ENCODE measurements around the gene IGFLR1.
A peak's percentile ranks its signal among the peaks of the same experiment; 100 is the strongest.

IGFLR1 gene

DNA sequence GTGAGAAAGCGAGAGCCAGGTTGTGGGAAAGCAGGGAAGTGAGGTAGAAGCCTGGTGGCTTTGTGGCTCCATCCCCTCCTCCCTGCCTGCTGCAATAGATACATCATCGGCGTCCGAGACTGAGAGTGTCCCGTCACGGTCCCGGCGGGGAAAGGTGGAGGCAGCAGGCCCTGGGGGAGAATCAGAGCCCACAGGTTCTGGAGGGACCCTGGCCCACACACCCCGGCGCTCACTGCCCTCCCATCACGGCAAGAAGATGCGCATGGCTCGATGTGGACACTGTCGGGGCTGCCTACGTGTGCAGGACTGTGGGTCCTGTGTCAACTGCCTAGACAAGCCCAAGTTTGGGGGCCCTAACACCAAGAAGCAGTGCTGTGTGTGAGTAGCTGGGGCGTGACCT, 19.4 kb downstream of the IGFLR1 start:
- DNase-seq: no peak

- DNase-seq: no peak
Measured at GRCh38 chr19:35722461-35722860, 19.8 kb downstream of the IGFLR1 start.

DNA sequence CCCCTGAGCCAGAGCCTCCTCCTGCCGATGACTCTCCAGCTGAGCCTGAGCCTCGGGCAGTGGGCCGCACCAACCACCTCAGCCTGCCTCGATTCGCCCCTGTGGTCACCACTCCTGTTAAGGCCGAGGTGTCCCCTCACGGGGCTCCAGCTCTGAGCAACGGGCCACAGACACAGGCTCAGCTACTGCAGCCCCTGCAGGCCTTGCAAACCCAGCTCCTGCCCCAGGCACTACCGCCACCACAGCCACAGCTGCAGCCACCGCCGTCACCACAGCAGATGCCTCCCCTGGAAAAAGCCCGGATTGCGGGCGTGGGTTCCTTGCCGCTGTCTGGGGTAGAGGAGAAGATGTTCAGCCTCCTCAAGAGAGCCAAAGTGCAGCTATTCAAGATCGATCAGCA, 20.9 kb downstream of the IGFLR1 start:
- DNase-seq: no peak

GRCh38 chr19:35720648-35721047, 21.6 kb downstream of the IGFLR1 start:
- no peak for DNase-seq

- DNase-seq: no peak
Measured at GRCh38 chr19:35720163-35720524, 22.1 kb downstream of the IGFLR1 start.

DNA sequence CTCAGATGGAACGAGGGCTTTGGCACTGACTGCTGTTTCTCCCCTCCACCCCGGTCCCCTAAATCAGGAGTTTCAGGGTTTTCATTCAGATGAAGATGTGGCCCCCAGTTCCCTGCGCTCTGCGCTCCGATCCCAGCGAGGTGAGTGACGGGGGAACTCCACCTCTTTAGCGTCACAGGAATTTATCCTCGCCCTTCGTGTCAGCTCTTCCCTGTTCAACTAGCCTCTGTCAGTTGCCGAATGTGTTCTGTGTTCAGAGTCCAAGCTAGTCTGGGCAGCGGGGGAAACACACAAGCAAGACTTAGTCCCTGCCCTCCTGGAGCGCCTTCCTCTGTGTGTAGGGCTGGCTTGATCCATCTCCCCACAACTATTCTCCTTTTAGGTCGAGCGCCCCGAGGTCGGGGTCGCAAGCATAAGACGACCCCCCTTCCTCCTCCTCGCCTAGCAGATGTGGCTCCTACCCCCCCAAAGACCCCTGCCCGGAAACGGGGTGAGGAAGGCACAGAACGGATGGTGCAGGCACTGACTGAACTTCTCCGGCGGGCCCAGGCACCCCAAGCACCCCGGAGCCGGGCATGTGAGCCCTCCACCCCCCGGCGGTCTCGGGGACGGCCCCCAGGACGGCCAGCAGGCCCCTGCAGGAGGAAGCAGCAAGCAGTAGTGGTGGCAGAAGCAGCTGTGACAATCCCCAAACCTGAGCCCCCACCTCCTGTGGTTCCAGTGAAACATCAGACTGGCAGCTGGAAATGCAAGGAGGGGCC, 22.7 kb downstream of the IGFLR1 start:
- no peak for DNase-seq

DNA sequence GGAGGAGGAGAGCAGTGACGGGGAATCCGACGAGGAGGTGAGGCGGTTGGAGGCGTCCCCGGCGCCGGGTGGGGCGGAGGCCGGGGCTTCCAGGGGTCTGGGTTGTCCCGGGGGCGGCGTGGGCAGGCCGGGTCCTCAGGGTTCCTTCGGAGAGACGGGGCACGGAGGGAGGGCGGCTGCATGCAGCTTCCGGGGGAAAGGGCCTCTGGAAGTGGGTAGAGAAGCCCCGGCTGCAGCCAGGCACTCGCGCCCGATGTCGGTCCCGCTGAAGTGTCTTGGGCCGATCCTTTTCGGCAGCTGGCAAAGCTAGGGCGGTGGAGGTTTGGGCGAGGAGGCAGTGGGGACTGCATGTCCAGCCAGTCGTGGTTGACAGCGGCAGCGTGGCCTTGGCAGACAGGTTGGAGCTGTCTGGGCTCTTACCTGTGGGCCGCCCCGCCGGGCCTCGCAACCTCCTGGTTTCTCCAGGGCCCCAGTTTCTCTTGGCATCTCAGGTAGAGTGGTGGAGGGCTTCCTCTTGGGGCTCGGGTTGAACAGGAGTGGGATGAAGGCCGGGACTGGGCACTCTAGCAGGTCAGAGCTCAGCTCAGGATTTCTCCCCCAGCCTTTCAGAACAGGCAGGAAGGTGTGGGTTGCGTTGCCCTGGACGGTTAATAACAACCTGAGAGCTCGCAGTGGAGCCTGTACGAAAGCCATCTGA, 23.8 kb downstream of the IGFLR1 start:
- DNase-seq: peak in 1 of 2 donors; percentile 39

GRCh38 chr19:35717665-35718344, 24.4 kb downstream of the IGFLR1 start, which contains the start of gene KMT2B:
KMT2B (plus strand) TSS chr19:35718003; CDS start chr19:35718019, 16 bp downstream.
- no peak for DNase-seq

GRCh38 chr19:35716801-35717664, 25.2 kb downstream of the IGFLR1 start:
- DNase-seq: peak; percentile 98

GRCh38 chr19:35715981-35716800, 26.1 kb downstream of the IGFLR1 start:
- peak in 1 of 2 donors; percentile 11 for DNase-seq

DNA sequence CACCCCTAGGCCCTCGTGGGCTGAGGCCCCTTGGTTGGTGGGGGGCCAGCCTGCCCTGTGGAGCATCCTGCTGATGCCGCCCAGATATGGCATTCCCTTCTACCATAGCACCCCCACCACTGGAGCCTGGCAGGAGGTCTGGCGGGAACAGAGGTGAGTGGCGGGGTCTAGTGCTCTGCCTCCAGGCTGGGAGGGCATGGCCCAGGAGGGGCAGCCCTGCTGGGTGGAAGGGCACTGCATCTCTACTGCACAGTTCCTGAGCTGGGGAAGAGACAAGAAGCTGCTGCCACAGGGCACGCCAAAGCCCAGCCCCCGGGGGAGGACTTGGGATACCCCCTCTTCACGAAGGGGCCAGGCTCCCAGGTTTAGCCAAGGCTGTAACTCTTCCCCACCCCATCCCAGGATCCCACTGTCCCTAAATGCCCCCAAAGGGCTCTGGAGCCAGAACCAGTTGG, 26.9 kb downstream of the IGFLR1 start:
- no peak for DNase-seq

- DNase-seq: peak in 1 of 2 donors; percentile 14
Measured at GRCh38 chr19:35714601-35715354, 27.5 kb downstream of the IGFLR1 start.

DNA sequence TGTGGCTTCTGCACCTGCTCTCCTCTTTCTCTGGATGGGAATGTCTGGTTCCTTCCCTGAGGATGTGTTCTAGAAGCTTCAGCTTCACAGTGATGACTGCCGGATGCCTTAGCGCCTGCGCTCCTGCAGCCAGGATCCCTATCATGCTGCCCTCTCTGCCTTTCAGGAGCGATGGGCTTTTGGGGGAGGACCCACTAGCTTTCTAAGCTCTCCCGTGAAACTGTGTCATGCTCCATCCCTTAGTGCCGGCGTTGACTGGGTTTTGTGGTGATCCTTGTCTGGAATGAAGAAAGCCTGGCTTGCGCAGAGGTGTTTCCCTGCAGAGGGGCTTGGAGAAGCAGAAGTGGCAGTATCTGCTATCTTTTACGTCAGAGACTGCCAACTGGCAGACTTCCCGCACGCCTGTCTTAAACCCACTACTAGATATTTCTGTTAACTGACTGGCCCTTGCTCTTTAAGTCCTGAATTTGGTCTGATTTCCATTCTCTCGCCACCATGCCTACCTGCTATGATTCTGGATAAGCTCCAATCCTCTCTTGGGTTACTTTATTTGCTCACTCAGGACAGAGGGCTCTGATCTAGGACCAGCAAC, 28.3 kb downstream of the IGFLR1 start:
- no peak for DNase-seq

DNA sequence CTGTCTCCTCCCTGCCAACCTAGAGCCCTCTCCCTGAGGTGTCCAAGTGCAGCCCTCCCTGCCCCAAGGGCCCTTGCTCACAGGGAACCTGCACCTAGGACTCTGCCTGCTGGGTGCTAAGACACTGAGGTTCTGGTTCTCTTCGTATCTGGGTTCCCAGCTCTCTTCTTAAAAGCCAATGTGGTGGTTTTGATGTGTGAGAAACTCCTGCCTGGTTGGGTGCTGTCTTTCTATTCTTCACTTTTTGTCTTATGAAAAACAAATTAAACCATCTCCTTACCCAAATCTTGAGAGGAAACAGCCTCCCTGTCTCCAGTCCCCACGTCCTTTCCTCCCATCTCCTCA, 28.8 kb downstream of the IGFLR1 start:
- no peak for DNase-seq

DNA sequence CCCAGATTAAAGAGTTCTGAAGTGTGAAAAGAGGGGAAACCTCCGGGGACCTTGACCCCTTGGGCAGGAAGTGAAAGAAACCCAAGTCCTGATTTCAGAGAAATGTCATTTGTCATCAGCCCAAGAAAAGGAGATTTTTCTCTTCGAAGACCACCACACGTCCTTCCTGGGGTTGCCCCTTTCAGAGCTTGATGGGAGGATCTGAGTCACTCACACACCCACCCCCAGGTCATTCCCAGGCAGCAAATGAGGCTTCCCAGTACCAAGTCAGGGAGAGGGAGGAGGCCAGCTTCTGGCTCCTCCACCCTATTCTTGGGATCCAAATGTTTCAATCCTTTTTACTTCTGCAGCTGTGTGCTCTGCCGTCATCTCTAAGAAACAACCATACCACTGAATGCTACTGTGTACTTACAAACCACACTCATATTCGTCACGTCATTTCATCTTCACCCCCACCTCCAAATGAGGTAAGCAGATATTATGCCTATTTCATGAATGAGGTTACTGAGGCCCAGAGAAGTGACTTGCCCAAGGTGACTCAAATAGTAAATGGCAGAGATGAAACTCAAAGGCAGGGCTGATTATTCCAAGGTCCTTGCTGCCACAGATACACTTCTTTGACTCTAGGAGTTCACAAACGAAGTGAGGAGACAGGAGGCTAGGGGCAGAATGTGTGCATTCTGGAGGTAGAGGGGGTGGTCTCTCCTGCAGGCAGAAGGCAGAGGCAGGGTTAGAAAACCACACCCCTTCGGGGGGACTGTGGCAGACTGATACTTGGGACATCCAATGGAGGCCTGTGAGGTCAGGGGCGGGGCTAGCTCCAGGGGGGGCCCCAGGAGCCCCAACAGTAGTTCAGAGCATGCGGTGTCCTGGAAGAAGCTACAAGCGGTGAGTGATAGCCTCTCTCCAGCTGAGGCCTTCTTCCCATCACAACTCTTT, 29.4 kb downstream of the IGFLR1 start:
- DNase-seq: peak; percentile 47 to 58

DNA sequence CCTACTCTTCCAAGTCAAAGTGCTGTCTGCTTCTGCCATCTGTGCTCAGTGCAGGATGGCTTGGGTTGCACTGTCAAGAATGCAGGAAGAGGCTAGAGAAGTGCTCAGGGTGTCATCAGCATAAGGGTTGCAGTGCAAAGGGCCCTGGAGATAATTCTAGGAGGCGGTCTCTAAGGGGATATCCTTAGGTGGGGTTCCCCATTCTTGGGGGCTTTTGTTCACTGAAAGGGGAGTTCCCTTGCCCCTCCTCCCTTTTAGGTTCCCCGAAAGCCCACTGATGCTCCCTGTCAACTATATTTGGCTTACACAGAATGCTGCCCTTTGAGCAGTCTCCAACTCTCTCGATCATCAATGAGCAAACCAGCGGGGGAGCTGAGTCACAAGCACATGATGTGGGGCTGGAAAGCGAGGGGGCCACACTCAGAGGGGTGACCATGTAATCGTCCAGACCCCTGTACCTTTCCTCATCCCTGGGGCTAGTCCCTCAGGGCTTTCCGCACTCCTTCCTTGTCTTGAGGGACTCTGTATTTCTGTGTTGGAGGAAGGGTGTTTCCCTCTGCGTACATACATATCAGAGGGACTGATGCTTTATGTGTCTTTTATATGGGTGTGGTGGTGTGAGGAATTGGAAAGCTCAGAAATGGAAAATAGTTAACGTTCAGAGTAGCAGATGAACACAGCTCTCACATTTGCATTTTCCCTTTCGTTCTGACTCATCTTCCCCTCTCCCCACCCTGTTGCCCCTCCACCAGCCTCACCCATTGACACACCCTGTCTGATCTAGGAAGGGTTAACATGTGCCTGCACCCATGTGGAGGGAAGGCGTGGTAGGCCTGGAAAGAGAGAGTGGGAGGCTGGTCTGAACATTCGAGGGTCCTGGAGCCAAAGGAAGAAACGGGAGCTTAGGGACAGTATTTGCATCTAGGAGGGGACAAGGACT, 31.2 kb downstream of the IGFLR1 start:
- DNase-seq: peak in 1 of 2 donors; percentile 29

DNA sequence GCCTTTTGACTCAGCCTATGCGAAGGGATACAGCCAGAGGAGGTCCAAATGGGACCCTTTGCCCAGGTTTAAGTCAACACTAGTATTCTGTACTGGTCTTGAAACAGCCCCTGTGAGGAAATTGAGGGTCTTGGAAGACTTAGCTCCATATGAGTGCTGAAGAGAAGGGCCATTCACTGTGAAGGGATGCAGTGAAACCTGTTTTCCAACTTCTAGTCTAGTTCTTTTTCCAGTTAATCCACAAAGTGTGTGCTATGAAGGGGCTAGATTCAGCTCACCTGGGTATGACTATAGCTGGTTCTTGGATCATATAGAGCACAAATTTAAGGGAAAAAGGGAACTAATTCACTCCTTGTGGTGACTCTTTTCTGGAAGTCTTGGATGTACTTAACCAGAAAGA, 33.9 kb downstream of the IGFLR1 start:
- no peak for DNase-seq

DNA sequence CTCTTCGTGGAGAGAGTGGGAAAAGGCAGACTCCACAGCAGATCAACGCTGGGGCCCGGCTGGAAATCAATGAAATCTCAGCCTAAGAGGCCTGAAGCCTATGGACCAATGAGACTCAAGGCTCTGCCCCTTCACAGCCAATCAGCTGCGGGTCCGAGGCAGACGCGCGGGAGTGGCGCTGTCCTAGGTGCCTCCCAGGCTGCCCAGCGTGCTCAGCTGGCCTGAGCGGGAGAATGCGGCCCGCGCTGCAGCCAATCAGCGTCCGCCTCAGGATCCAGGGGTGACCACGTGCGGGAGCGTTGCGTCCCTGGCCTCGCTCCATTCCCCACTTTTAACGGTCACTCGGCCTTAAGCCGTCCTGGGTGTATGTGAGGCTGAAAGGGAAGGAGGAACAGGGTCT, 38.0 kb downstream of the IGFLR1 start, which contains the start of gene ZBTB32:
ZBTB32 (plus strand) TSS at position 341 of the 400 bp plus-strand sequence. CDS start 10,069 bp downstream, outside the sequence.
- no peak for DNase-seq
